Occipital lobe (tissue), 3 donors: Measurements from ENCODE around the gene IYD. TPM values are rescaled to one million over a fixed set of nuclear protein-coding genes. Genes with fewer than 3 reads are reported as not detected.
A peak's percentile ranks its signal among the peaks of the same experiment; 100 is the strongest.
"Not testable (repeated sequence)": the region's sequence is repeated elsewhere in the genome, so short reads cannot be mapped to it uniquely, and the experiment has no call there.

Experiments used
- DNase-seq: peaks from one replicate; lab custom pipeline; 2025; lab: John Stamatoyannopoulos, UW
- small RNA-seq: library from RNA; depleted of rRNA; stranded (forward); fragments of <200 nt; gene quantifications from one replicate; pipeline ENCODE3, GENCODE V24; 2014
- total RNA-seq: library from RNA; depleted of rRNA; stranded (reverse); fragments of >200 nt; gene quantifications from one replicate; pipeline ENCODE4 v1.2.3, GENCODE V29; 2014

The IYD gene
- total RNA-seq, 1 donor from 2014 or later = not detected

- no peak for DNase-seq
These were observed 62.0 kb downstream of the IYD start for GRCh38 chr6:150430815-150431214.

GRCh38 chr6:150435360-150435759 lies 66.5 kb downstream of the IYD start:
- DNase-seq = no peak

GRCh38 chr6:150435832-150436231 lies 67.0 kb downstream of the IYD start:
- DNase-seq = no peak

GRCh38 chr6:150439373-150439772 lies 70.6 kb downstream of the IYD start:
- no peak for DNase-seq

GRCh38 chr6:150443621-150444020 lies 74.8 kb downstream of the IYD start:
- DNase-seq = no peak

- no peak for DNase-seq
These were observed 75.5 kb downstream of the IYD start for GRCh38 chr6:150444308-150444707.

- DNase-seq = no peak
These were observed 76.7 kb downstream of the IYD start for GRCh38 chr6:150445486-150445885.

- no peak for DNase-seq
These were observed 79.4 kb downstream of the IYD start for GRCh38 chr6:150448221-150448620.

- not testable (repeated sequence) for DNase-seq
These were observed 80.2 kb downstream of the IYD start for GRCh38 chr6:150449055-150449454.

GRCh38 chr6:150450918-150451317 lies 82.1 kb downstream of the IYD start:
- DNase-seq = no peak

- DNase-seq = no peak
These were observed 83.1 kb downstream of the IYD start for GRCh38 chr6:150451807-150452427.

GRCh38 chr6:150452428-150453243 lies 83.8 kb downstream of the IYD start:
- no peak for DNase-seq

- no peak for DNase-seq
These were observed 84.5 kb downstream of the IYD start for GRCh38 chr6:150453357-150453756.

Small RNA genes lying within 50 kb of the gene (small RNA-seq; reads per million reads assigned to genes)
- gene RNU4-7P = 1.6 reads per million, percentile 81 among the genes with 10 or more reads in this experiment

Other genes starting within 250 kb of the IYD start
- gene PPP1R14C, start 226.0 kb upstream of the IYD start, total RNA-seq = 61.3 TPM
- gene PLEKHG1, start 230.9 kb downstream of the IYD start, total RNA-seq = 7.3 TPM